GM23248 (cell line): ENCODE results near the gene DGKQ. TPM values are rescaled to one million over a fixed set of nuclear protein-coding genes. Genes with fewer than 3 reads are reported as not detected.

Source experiments
- DNase-seq: peaks from one replicate; pipeline ENCODE4 v3.0.0-alpha.2; 2015
- H2AFZ ChIP-seq: fragments of 200-600 bp; sonication (generic); 2 replicates; pipeline ENCODE4 v1.6.1; 2016; ENCODE audit warnings: antibody characterized with exemption
- H3F3A ChIP-seq: fragments of 200-600 bp; sonication (generic); 2 replicates; pipeline ENCODE4 v1.6.1; 2016; ENCODE audit warnings: mild to moderate bottlenecking, antibody characterized with exemption, mixed run types; ENCODE audit not compliant: insufficient read depth
- H3K27ac ChIP-seq: fragments of 200-600 bp; sonication (generic); 2 replicates; pipeline ENCODE4 v1.5.1; 2016; ENCODE audit warnings: mild to moderate bottlenecking
- H3K27me3 ChIP-seq: fragments of 200-600 bp; sonication (generic); replicated peaks from 2 replicates; pipeline ENCODE4 v1.6.1; 2016; ENCODE audit warnings: mild to moderate bottlenecking; ENCODE audit not compliant: insufficient read depth
- H3K36me3 ChIP-seq: fragments of 200-600 bp; sonication (generic); 2 replicates; pipeline ENCODE4 v1.6.1; 2016; ENCODE audit warnings: low read depth, mild to moderate bottlenecking
- H3K4me1 ChIP-seq: fragments of 200-600 bp; sonication (generic); 2 replicates; pipeline ENCODE4 v1.6.1; 2016; ENCODE audit warnings: mild to moderate bottlenecking; ENCODE audit not compliant: insufficient read depth
- H3K4me2 ChIP-seq: fragments of 200-600 bp; sonication (generic); one replicate; pipeline ENCODE4 v1.6.1; 2016; ENCODE audit warnings: mild to moderate bottlenecking; ENCODE audit not compliant: unreplicated experiment
- H3K4me3 ChIP-seq: fragments of 200-600 bp; sonication (generic); 2 replicates; pipeline ENCODE4 v1.5.1; 2016; ENCODE audit warnings: mild to moderate bottlenecking
- H3K79me2 ChIP-seq: fragments of 200-600 bp; sonication (generic); 2 replicates; pipeline ENCODE4 v1.6.1; 2016; ENCODE audit warnings: mild to moderate bottlenecking; ENCODE audit not compliant: insufficient read depth
- H3K9ac ChIP-seq: fragments of 200-600 bp; sonication (generic); 2 replicates; pipeline ENCODE4 v1.6.1; 2016; ENCODE audit warnings: mild to moderate bottlenecking
- H3K9me2 ChIP-seq: fragments of 200-600 bp; sonication (generic); 2 replicates; pipeline ENCODE4 v1.6.1; 2016; ENCODE audit warnings: mixed run types, mild to moderate bottlenecking, moderate library complexity; ENCODE audit not compliant: insufficient read depth
- H3K9me3 ChIP-seq: fragments of 200-600 bp; sonication (generic); one replicate; pipeline ENCODE4 v1.6.1; 2017; ENCODE audit warnings: low read depth
- H4K20me1 ChIP-seq: fragments of 200-600 bp; sonication (generic); 2 replicates; pipeline ENCODE4 v1.6.0; 2016; ENCODE audit not compliant: insufficient read depth
- EZH2 ChIP-seq: fragments of 200-600 bp; sonication (generic); IDR thresholded peaks from 2 replicates; pipeline ENCODE4 v1.6.1; 2018; ENCODE audit warnings: antibody characterized with exemption, mild to moderate bottlenecking; ENCODE audit not compliant: insufficient read depth, poor library complexity, severe bottlenecking
- EZH2phosphoT487 ChIP-seq: fragments of 200-600 bp; sonication (generic); IDR thresholded peaks from 2 replicates; pipeline ENCODE4 v1.6.1; 2018; ENCODE audit warnings: antibody characterized with exemption, moderate library complexity, mild to moderate bottlenecking, low read depth; ENCODE audit not compliant: insufficient read depth
- whole genome bisulfite sequencing, 2 experiments: methylation state at CpG; one replicate each; pipeline ENCODE4 v1.1.6; 2015 to 2017; ENCODE audit warnings: low lambda C conversion rate in 2 of 2, low coverage in 1 of 2; ENCODE audit errors: missing lambda C conversion rate in 2 of 2; 5-methylcytosine and 5-hydroxymethylcytosine counted together
- in situ Hi-C: fragments of 300-500 bp; cut with MboI; formaldehyde crosslinking; loops from 2 replicates; pipeline ENCODE4 v1.15.0; 2020
- polyA plus RNA-seq: library from polyadenylated mRNA; unstranded; fragments of >200 nt; fragmentation: Nextera tagmentation; extraction: Ambion mirVana; gene quantifications from 2 replicates; pipeline ENCODE4 v1.2.1, GENCODE V29; 2016
- total RNA-seq: library from RNA; depleted of rRNA; stranded (reverse); fragments of >200 nt; shearing (Covaris generic); gene quantifications from 2 replicates; pipeline ENCODE4 v1.2.3, GENCODE V29; 2014

The DGKQ gene
- total and polyA plus RNA-seq, 2 experiments from 2014 or later = 1.9 to 18.2 TPM

- Histone ChIP-seq H3K4me2 (no peak overlapping the region), H3K27ac (no peak overlapping the region), H3K9ac (no peak overlapping the region), H3K4me1 (peaks cover 5% of the 10 kb centered on the region; the same call in 1 of the 2 replicates), H3K9me2 (no peaks in the 10 kb centered on the region), H3K27me3 (no peaks in the 10 kb centered on the region), H3K4me3 (no peak overlapping the region), H3F3A (no peaks in the 10 kb centered on the region), H3K9me3 (no peaks in the 10 kb centered on the region), H4K20me1 (no peaks in the 10 kb centered on the region), H3K79me2 (peaks cover 14% of the 10 kb centered on the region; the same call in 1 of the 2 replicates), H2AFZ (no peak overlapping the region), H3K36me3 (no peaks in the 10 kb centered on the region)
- in situ Hi-C loops = no loop called here
- 88 to 95% methylated on average over 23 to 25 of the region's 25 CpGs for WGBS, 2 experiments
- DNase-seq = no peak
- TF ChIP-seq EZH2 (no peak), EZH2phosphoT487 (no peak)
Observed at GRCh38 chr4:970046-970745, 3.2 kb downstream of the DGKQ start.

DNA sequence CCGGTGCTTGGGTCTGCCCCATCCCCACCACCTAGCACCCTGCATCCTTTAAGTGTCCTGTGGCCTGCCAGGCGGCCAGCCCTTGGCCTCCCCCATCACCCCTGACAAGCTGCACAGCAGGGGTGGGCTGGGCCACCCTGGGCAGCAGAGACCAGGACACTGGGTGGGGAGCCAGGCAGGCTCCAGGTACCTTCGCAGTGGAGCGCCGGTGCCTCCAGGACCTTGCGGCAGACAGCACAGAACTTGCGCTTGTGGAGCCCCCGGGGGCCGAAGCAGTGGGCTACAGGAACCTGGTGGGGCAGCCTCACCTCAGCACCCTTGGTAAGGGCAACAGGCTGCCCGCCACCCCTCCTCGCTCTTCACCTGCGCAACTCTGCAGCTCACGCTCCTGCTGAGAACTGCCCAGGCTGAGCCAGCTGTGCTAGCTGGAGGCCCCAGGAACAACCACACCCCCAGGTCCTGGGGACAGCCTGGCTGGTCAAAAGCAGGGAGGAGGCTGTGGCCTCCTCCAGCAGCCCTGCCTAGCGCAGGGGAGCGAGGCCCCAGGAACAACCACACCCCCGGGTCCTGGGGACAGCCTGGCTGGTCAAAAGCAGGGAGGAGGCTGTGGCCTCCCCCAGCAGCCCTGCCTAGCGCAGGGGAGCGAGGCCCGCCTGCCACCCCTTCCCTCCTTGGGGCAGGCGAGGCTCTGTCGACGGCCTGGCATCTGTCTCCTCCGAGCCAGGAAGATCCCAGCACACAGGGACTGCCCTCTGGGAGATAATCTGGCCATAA is 4.6 kb downstream of the DGKQ start:
- no peak overlapping the region for H3K4me2 ChIP-seq
- H3K79me2 ChIP-seq = peaks cover 14% of the 10 kb centered on the region; the same call in 1 of the 2 replicates
- no peaks in the 10 kb centered on the region for H3K9me2 ChIP-seq
- no peaks in the 10 kb centered on the region for H3K9me3 ChIP-seq
- H3K27me3 ChIP-seq = no peaks in the 10 kb centered on the region
- H3K9ac ChIP-seq = no peak overlapping the region
- no peak for TF ChIP-seq EZH2phosphoT487
- no peak for TF ChIP-seq EZH2
- 82 to 92% methylated on average over 18 to 20 of the region's 23 CpGs for WGBS, 2 experiments
- no peak for DNase-seq
- no peaks in the 10 kb centered on the region for H3K36me3 ChIP-seq
- H3K4me3 ChIP-seq = no peak overlapping the region
- H2AFZ ChIP-seq = no peak overlapping the region
- in situ Hi-C loops = no loop called here
- no peaks in the 10 kb centered on the region for H3F3A ChIP-seq
- H3K27ac ChIP-seq = no peak overlapping the region
- H4K20me1 ChIP-seq = no peaks in the 10 kb centered on the region
- peaks cover 5% of the 10 kb centered on the region; the same call in 1 of the 2 replicates for H3K4me1 ChIP-seq

DNA sequence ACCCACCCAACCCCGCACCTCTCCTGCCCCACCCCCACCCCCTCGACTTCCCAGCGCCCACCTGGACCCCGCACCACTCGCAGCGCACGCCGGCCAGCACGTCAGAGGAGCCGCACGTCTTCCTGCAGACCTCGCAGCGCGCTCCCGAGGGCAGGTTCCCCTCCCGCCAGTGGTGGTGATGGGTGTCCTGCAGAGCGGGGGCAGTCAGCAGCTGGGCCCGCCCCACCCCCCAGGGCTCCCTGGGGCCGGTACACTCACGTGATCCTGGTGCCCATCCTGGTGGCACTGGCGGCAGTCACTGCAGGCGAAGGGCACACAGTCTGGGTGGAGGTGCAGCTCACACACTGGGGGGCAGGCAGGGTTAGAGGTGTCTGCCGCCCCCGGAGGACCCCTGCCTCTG is 5.1 kb downstream of the DGKQ start:
- H3K27me3 ChIP-seq = no peaks in the 10 kb centered on the region
- 72 to 80% methylated on average over 11 to 22 of the region's 24 CpGs for WGBS, 2 experiments
- in situ Hi-C loops = no loop called here
- no peak for DNase-seq
- H3K27ac ChIP-seq = no peak overlapping the region
- no peaks in the 10 kb centered on the region for H3K9me2 ChIP-seq
- no peaks in the 10 kb centered on the region for H3K36me3 ChIP-seq
- no peaks in the 10 kb centered on the region for H3F3A ChIP-seq
- H3K4me2 ChIP-seq = no peak overlapping the region
- H3K9ac ChIP-seq = no peak overlapping the region
- peaks cover 14% of the 10 kb centered on the region; the same call in 1 of the 2 replicates for H3K79me2 ChIP-seq
- H3K4me3 ChIP-seq = no peak overlapping the region
- H2AFZ ChIP-seq = no peak overlapping the region
- H4K20me1 ChIP-seq = no peaks in the 10 kb centered on the region
- no peaks in the 10 kb centered on the region for H3K9me3 ChIP-seq
- peaks cover 5% of the 10 kb centered on the region; the same call in 1 of the 2 replicates for H3K4me1 ChIP-seq
- no peak for TF ChIP-seq EZH2
- no peak for TF ChIP-seq EZH2phosphoT487

DNA sequence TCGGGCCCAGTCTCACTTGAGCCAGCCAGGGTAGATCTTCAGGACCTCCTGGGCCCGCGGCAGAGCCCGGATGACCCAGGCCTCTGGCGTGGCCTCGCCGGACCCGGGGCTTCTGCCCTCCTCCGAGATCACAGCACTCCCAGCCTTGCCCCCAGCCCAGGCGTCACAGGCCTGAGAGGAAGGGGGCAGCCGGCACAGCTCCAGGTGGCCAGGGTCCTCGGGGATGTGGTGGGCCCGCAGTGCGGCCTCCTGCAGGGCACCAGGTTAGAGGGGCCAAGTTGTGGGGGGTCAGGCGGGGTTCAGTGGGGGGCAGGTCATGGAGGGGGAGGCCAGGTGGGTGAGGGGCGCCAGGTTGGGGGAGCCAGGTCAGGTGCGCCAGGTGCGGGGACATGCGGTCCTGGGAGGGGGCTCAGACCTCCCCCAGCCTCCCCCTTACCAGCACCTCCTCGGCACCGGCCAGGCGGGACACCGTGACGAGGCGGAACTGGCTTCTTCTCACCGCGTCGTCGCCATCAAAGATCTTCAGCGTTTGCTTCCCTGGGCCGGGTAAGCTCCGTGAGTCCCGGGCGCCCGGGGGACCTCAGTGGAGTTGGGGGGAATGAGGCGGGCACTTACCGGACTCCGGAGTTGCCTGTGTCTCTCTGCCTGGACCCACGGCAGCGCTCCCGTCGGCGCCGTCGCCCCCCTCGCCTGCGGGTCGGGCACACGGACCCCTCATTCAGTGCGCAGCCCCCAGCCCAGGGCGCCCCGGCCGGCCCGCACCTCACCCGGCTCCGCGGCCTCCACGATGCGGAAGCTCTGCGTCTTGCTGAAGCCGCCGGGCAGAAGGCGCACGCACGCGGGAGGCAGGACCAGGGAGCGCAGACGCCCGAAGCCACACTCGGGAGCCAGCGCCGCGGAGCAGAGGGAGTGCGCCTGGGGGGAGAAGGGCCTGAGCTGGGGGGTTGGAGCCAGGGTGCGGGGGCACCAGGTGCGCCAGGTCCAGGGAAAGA is 6.0 kb downstream of the DGKQ start:
- no peak for DNase-seq
- Histone ChIP-seq H3K79me2 (peaks cover 8% of the 10 kb centered on the region; the same call in 1 of the 2 replicates), H3K27me3 (no peaks in the 10 kb centered on the region), H3K9me2 (no peaks in the 10 kb centered on the region), H3K4me2 (no peak overlapping the region), H3K27ac (no peak overlapping the region), H3F3A (no peaks in the 10 kb centered on the region), H3K9me3 (no peaks in the 10 kb centered on the region), H3K4me3 (no peak overlapping the region), H3K4me1 (peaks cover 5% of the 10 kb centered on the region; the same call in 1 of the 2 replicates), H2AFZ (no peak overlapping the region), H4K20me1 (no peaks in the 10 kb centered on the region), H3K9ac (no peak overlapping the region), H3K36me3 (no peaks in the 10 kb centered on the region)
- in situ Hi-C loops = no loop called here
- WGBS, 2 experiments = 82 to 85% methylated on average over 43 to 75 of the region's 76 CpGs
- no peak for TF ChIP-seq EZH2
- TF ChIP-seq EZH2phosphoT487 = no peak
